IMR-90 (cell line): ENCODE measurements around the gene VMAC.

Experiments used
- CEBPB ChIP-seq: IDR thresholded peaks from 2 replicates; pipeline ENCODE4 v1.6.1; 2012; ENCODE audit warnings: low read depth, low read length, improper control_type of control experiment
- CTCF ChIP-seq: conservative IDR thresholded peaks from 2 replicates; pipeline ENCODE4 v1.5.1; 2012; ENCODE audit warnings: mild to moderate bottlenecking, low read depth, low read length, improper control_type of control experiment
- FOS ChIP-seq: fragments of 150-350 bp; IDR thresholded peaks from 2 replicates; pipeline ENCODE4 v1.6.1; 2016; ENCODE audit warnings: low read depth, low read length
- MXI1 ChIP-seq: IDR thresholded peaks from 2 replicates; pipeline ENCODE4 v1.6.1; 2012; ENCODE audit warnings: low read depth, mild to moderate bottlenecking, low read length, moderate library complexity, borderline replicate concordance
- POLR2A ChIP-seq: IDR thresholded peaks from 2 replicates; pipeline ENCODE4 v1.6.1; 2012; ENCODE audit warnings: mild to moderate bottlenecking, low read depth, low read length
- RCOR1 ChIP-seq: IDR thresholded peaks from 2 replicates; pipeline ENCODE4 v1.6.1; 2012; ENCODE audit warnings: mild to moderate bottlenecking, low read length, improper control_type of control experiment; ENCODE audit not compliant: insufficient replicate concordance
- RFX5 ChIP-seq: IDR thresholded peaks from 2 replicates; pipeline ENCODE4 v1.8.0; 2012; ENCODE audit warnings: low read depth, mild to moderate bottlenecking, low read length, moderate library complexity

GRCh38 chr19:5882421-5882968 is 22.2 kb upstream of the VMAC start:
- TF ChIP-seq POLR2A (no peak), CTCF (no peak), RFX5 (no peak), FOS (no peak), RCOR1 (no peak), CEBPB (no peak), MXI1 (no peak)
